GM19455 (cell line): ENCODE data around the gene GRID2.

ENCODE experiments used
- ATAC-seq: cut with Tn5 transposase; IDR thresholded peaks from one replicate; pipeline ENCODE4 v1.9.1; 2021; ENCODE audit not compliant: unreplicated experiment

The GRID2 gene

GRCh38 chr4:93467484-93468155 lies 1163.9 kb downstream of the GRID2 start:
- ATAC-seq: no peak

- no peak for ATAC-seq
These were observed 1165.8 kb downstream of the GRID2 start for GRCh38 chr4:93469560-93469959.

- ATAC-seq: no peak
These were observed 1172.0 kb downstream of the GRID2 start for GRCh38 chr4:93475730-93476129.

- no peak for ATAC-seq
These were observed 1175.0 kb downstream of the GRID2 start for GRCh38 chr4:93478805-93479204.

GRCh38 chr4:93480452-93480851 lies 1176.7 kb downstream of the GRID2 start:
- ATAC-seq: no peak

GRCh38 chr4:93495346-93495745 lies 1191.6 kb downstream of the GRID2 start:
- no peak for ATAC-seq

GRCh38 chr4:93501244-93501643 lies 1197.5 kb downstream of the GRID2 start:
- ATAC-seq: no peak

GRCh38 chr4:93501946-93502345 lies 1198.2 kb downstream of the GRID2 start:
- no peak for ATAC-seq

GRCh38 chr4:93502991-93503390 lies 1199.2 kb downstream of the GRID2 start:
- no peak for ATAC-seq

- ATAC-seq: no peak
These were observed 1210.1 kb downstream of the GRID2 start for GRCh38 chr4:93513851-93514250.

- no peak for ATAC-seq
These were observed 1211.4 kb downstream of the GRID2 start for GRCh38 chr4:93515208-93515607.

- ATAC-seq: no peak
These were observed 1226.1 kb downstream of the GRID2 start for GRCh38 chr4:93529692-93530372.

GRCh38 chr4:93532234-93532633 lies 1228.5 kb downstream of the GRID2 start:
- ATAC-seq: no peak

- no peak for ATAC-seq
These were observed 1236.8 kb downstream of the GRID2 start for GRCh38 chr4:93540562-93540961.

- no peak for ATAC-seq
These were observed 1258.1 kb downstream of the GRID2 start for GRCh38 chr4:93561842-93562241.

- no peak for ATAC-seq
These were observed 1265.0 kb downstream of the GRID2 start for GRCh38 chr4:93568758-93569157.

- ATAC-seq: no peak
These were observed 1269.5 kb downstream of the GRID2 start for GRCh38 chr4:93573285-93573684.

- no peak for ATAC-seq
These were observed 1275.2 kb downstream of the GRID2 start for GRCh38 chr4:93578942-93579341.

GRCh38 chr4:93605163-93605562 lies 1301.4 kb downstream of the GRID2 start:
- ATAC-seq: no peak

- ATAC-seq: no peak
These were observed 1313.8 kb downstream of the GRID2 start for GRCh38 chr4:93617606-93618005.

GRCh38 chr4:93633721-93634120 lies 1330.0 kb downstream of the GRID2 start:
- ATAC-seq: no peak

- no peak for ATAC-seq
These were observed 1332.2 kb downstream of the GRID2 start for GRCh38 chr4:93635943-93636342.

- ATAC-seq: no peak
These were observed 1341.4 kb downstream of the GRID2 start for GRCh38 chr4:93645120-93645519.
